Stimulated activated CD8-positive, alpha-beta memory T cell treated with anti-CD3 and anti-CD28 coated beads, Interleukin-2, amount 100 ng/mL, for 1 hour (primary cell): ENCODE data around the gene MYO10.
"Not testable (repeated sequence)": the region's sequence is repeated elsewhere in the genome, so short reads cannot be mapped to it uniquely, and the experiment has no call there.

Source experiments
- DNase-seq, 2 donors: peaks; one replicate each; pipeline ENCODE4 v3.0.0-alpha.2; 2020; ENCODE audit warnings: low read depth in 2 of 2

The MYO10 gene

DNA sequence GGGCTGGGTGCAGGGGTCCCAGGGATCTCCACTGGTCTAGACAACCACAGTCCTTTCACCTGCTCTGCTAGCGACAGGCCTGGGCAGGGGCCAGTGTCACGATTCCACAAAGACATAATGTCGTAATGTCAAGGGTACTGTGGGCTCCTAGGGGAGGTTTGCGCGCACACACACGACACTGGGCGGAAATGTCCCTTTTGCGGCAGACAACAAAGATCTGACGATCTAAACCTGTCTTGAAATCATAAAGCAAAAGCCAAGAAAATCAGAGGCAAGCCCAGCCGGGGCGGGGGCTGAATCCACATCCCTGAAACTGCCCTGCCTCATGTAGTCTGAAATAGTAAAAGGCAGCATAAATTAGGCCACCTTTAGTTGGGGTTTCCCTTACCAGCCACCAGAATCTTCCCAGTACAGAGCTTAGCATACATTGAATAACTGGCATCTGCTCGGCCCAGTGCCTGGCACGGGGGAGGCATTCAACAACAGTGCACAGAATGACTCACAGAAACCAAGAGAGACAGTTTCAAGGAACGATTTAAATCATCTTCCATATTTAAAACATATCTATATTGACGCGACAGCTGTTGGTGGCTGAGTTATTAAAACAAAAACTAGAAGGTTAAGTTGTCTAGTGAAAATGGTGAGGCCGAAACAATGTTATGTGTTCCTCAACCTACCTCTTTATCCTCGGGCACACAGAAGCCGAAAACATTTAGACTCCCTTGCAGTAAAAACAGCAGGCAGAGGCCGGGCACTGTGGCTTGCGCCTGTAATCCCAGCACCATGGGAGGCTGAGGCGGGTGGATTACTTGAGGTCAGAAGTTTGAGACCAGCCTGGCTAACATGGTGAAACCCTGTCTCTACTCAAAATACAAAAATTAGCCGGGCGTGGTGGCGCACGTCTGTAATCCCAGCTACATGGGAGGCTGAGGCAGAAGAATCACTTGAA, 151.0 kb downstream of the MYO10 start:
- DNase-seq, result no peak

- no peak for DNase-seq
Observed at GRCh38 chr5:16784088-16784487, 152.0 kb downstream of the MYO10 start.

DNA sequence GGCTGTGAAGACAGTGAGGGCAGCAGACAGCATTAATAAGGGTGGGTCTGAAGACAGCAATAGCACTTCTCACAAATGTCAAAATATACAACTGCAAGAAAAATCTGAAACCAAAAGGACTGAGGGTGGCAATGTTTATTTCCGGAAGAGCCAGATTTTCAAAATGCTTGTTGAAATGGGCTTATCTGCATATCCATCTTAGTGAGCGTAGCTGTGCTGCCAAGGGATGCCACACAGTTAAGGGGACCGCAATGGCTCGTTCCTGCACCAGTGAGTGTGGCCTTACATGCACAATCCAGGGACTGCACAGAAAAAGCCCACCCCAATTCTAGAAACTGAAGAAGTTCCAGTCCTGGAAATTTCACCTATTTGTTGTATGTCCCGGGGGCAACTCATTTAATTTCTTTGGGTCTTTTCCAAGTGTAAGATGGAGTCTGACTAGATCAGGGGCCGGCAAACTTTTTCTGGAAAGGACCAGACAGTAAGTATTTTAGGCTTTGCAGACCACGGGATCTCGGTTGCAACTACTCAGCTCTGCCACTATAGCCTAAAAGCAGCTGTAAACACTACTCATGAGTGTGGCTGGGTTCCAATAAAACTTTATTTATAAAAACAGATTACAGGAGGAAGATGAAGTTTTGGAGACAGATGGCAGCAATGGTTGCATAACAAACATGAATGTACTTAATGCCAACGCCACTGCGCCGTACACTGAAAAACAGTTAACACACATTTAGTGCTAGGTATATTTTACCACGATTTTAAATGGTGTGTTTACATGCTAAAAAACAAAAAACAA, 154.1 kb downstream of the MYO10 start:
- DNase-seq, result no peak

GRCh38 chr5:16780325-16780724, 155.8 kb downstream of the MYO10 start:
- no peak for DNase-seq

DNA sequence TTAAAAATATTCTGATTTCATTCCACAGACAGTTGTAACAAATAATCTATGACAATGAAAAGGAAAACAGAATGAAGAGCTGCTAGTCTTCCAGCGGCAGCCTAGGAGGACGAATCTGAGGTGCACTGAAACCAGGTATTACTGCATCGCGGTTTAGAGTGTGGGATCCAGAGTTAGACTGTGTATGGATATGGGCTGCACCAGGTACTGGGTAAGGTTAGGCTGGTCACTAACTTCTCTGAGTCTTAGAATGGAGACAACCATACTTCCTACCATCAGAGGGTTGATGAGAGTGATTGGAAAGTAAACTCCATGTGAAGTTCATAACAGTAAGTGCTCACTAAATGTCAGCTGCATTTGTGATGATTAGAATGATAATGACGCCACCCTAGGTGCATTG, 158.7 kb downstream of the MYO10 start:
- no peak for DNase-seq

DNA sequence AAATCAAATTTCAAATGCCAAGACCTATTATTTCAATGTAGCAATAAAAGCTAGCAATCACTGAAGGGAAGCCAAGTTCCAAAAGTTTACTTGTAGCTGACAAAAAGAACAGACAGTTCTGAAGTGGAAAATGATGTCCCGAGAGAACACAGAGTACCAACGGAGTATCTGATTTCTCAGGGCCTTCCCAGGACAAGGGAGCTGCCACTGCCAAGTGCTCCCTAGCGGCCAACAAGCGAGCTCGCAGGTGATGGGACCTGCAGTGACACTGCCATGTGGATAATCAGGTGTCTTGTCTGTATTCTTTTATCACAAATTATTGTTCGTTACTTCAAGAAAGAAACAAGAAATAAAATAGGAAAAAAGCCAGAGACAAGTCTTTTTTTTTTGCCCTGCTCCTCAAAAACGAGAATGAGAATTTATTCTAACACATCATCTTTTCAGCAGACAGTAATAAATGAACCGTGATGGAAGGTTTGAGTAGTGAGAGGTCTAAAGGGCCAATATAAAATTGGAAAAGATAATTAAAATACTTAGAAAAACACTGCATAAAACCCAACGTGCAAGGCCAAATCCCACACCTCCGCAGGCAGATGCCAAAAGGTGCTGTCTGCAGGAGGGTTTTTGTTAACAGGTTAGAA, 159.4 kb downstream of the MYO10 start:
- DNase-seq, result no peak

DNA sequence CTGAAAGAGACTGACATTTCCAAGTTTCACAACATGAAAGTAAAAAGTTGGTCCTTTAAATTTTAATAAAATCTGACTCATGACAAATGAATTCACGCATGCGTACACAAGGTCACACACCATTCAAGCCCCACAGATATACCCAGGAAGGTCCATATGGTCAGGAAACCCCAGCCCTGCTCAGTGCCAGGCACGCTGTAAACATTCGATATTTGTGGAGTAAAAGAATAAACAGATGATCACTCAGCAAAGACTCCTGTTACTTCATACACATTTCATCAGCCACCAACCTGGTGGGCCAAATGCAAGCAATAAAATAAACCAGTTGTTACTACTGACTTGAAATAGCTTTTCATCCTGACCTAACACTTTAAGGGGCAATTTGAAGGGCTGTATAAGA, 161.3 kb downstream of the MYO10 start:
- DNase-seq, result no peak

- DNase-seq, result no peak
Observed at GRCh38 chr5:16773991-16774390, 162.1 kb downstream of the MYO10 start.

- no peak for DNase-seq
Observed at GRCh38 chr5:16772556-16772955, 163.5 kb downstream of the MYO10 start.

- no peak for DNase-seq
Observed at GRCh38 chr5:16768184-16768583, 167.9 kb downstream of the MYO10 start.

- no peak for DNase-seq
Observed at GRCh38 chr5:16763211-16763610, 172.9 kb downstream of the MYO10 start.

DNA sequence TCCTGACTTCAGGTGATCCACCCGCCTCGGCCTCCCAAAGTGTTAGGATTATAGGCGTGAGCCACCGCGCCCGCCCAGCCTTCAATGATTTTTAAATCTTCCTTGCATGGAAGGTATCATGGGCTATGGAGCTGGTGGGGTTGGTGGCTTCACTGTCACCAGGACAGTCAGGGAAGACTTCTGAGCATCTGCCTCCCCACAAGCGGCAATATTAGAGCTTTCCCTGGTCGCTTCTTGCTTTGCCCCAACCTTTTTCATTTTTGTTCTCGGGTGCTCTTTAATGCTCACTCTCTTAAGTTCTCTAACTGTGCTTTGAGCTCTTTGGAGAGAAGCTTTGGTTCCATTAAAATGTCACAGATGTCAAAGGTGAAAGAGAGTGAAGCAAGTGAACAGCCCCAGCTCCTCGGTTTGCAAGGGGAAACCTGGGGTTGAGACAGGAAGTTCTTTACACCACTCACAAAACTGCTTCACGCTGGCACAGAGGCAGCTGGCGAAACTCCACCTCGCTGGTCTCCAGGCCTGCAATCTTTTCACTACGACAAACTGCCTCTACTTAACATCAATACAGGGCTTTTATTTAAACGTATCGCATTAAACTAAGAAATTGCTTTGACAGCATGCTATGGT, 176.8 kb downstream of the MYO10 start:
- no peak for DNase-seq

DNA sequence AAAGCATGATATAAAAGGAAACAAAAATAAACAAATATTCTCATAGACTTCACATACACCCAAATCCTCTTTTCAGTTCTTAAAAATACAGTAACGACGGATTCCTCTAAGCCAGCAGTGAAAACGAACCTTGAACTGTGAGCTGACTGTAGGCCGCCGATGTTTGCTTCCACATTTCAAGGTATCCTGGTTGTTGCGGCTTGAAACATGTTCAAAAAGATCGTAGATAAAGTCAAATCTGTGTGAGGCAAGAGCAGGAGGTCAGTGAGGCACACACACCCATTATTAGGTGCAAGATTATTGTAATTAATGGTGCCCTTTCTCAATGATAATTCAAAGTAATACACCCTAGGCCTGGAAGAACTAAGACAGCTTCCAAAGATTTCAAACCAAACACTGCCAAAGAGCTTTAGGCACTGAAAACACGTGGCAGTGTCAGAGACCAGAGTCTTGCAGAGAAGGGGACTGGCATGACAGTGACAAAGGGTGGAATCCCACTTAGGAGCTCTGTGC, 178.0 kb downstream of the MYO10 start:
- no peak for DNase-seq

DNA sequence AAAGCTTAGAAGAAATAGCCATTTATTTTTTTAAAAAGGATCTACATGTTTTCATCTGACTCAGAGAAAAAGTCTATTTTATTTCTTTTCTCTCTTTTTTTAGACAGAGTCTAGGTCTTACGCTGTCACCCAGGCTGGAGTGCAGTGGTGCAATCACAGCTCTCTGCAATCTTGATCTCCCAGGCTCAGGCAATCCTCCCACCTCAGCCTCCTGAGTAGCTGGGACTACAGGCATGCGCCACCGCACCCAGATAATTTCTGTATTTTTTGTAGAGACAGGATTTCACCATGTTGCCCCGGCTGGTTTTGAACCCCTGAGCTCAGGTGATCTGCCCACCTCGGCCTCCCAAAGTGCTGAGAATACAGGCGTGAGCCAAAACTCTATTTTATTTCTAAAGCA, 178.5 kb downstream of the MYO10 start:
- DNase-seq, result not testable (repeated sequence)

DNA sequence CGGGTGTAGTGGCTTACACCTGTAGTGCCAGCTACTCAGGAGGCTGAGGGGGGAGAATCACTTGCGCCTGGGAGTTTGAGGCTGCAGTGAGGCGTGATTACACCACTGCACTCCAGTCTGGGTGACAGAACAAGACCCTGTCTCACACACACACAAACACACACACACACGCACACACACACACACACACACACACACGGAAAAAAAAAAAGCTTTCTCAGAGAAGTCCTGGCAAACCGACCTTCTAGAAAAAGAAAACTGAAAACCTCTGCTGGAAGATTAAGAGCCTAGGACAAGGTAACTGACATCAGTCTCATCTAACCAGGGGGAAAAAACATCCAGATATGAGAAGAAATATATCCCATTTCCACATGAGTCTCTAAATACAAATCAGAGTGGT, 178.9 kb downstream of the MYO10 start:
- DNase-seq, result no peak

DNA sequence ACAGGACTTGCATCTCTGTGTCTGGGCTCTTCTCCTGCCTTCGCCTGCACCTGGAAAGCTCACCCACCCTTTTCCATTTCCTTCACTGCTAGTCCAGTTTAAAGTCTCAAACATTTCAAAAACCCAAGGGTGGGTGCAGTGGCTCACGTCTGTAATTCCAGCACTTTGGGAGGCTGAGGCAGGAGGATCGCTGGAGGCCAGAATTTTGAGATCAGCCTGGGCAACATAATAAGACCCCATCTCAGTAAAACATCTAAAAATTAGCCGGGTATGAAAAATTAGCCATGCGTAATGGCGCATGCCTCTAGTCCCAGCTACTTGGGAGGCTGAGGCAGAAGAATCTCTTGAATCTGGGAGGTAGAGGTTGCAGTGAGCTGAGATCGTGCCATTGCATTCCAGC, 179.4 kb downstream of the MYO10 start:
- no peak for DNase-seq

GRCh38 chr5:16755641-16756040, 180.4 kb downstream of the MYO10 start:
- no peak for DNase-seq

GRCh38 chr5:16754601-16755000, 181.5 kb downstream of the MYO10 start:
- no peak for DNase-seq

DNA sequence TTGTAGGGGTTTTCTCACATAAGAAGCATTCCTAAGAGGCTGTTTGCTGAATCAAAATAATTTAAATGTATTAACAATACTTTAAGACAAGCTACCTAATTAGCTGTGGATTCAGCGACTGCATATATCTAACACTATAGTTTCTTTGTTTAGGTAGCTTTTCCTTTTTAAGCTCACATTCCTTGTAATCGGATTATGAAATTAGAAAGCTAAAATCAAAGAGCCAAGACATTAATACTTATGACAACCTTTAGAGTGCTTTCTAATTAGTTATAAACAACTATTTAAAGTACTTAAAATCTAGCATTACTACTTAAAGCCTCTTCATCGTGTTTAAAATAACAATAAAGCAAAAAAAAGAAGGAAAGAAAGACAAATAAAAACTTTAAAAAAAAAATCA, 182.0 kb downstream of the MYO10 start:
- DNase-seq, result no peak

- no peak for DNase-seq
Observed at GRCh38 chr5:16750445-16750844, 185.6 kb downstream of the MYO10 start.

DNA sequence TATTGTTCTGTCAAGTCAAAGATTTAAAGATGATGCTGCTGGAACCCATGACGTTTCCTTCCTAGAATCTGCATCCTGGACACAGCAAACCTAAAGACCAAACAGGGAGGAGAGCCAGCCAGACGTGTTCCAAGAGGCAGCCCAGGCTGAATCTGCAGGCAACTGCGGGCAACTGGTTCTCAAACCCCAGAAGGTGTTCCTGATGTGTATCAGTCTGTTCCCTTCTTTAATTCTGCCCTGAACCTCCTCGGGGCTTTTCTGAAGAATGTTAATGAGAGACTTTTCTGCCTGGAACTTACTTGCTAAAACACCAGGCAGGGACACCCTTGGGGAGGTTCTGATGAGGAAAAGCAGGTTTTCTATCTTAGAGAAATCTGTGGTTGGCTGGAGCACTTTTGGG, 186.5 kb downstream of the MYO10 start:
- no peak for DNase-seq
